H1 (cell line): ENCODE data around the gene C15orf40. TPM values are rescaled to one million over a fixed set of nuclear protein-coding genes. Genes with fewer than 3 reads are reported as not detected.

Experiments used
- CTCF ChIA-PET: fragments of 300-600 bp; sonication (Branson Sonifier 250); formaldehyde crosslinking; loops from one replicate; lab custom pipeline; 2021; ENCODE audit not compliant: partially characterized antibody; lab: Charles Lee
- POLR2A ChIA-PET: fragments of 300-600 bp; sonication (Branson Sonifier 250); formaldehyde crosslinking; loops from one replicate; lab custom pipeline; 2021; ENCODE audit warnings: inconsistent platforms; ENCODE audit not compliant: partially characterized antibody; lab: Charles Lee
- DNase-seq, 2 experiments: peaks; one replicate each; pipeline versions ENCODE4 v3.0.0 to v3.0.0-alpha.2; 2010 to 2022; ENCODE audit warnings: low spot score in 2 of 2, low read depth in 1 of 2, mixed read lengths in 1 of 2
- FAIRE-seq: peaks from 2 replicates; lab custom pipeline; 2011; peaks lifted over from hg19 to GRCh38; lab: Jason Lieb, UNC
- H2AFZ ChIP-seq: 2 replicates; pipeline ENCODE4 v1.8.1; 2012; ENCODE audit warnings: low read length, inconsistent platforms
- H2AK5ac ChIP-seq: 2 replicates; pipeline ENCODE4 v1.6.1; 2013; ENCODE audit warnings: low read depth, low read length
- H2BK120ac ChIP-seq: replicated peaks from 2 replicates; pipeline ENCODE3; 2013; ENCODE audit warnings: low read depth, low read length, inconsistent platforms
- H2BK12ac ChIP-seq: 2 replicates; pipeline ENCODE4 v1.6.1; 2013; ENCODE audit warnings: low read depth, low read length
- H2BK15ac ChIP-seq: 2 replicates; pipeline ENCODE4 v1.6.1; 2013; ENCODE audit warnings: low read length
- H2BK20ac ChIP-seq: 2 replicates; pipeline ENCODE4 v1.6.1; 2013; ENCODE audit warnings: low read length
- H2BK5ac ChIP-seq: 2 replicates; pipeline ENCODE4 v1.6.1; 2013; ENCODE audit warnings: low read depth, low read length
- H3K14ac ChIP-seq: 2 replicates; pipeline ENCODE4 v1.6.1; 2013; ENCODE audit warnings: inconsistent platforms; ENCODE audit not compliant: insufficient read length
- H3K18ac ChIP-seq: 2 replicates; pipeline ENCODE4 v1.6.1; 2013; ENCODE audit warnings: low read length; ENCODE audit errors: extremely low read depth
- H3K23ac ChIP-seq: 2 replicates; pipeline ENCODE4 v1.6.1; 2013; ENCODE audit warnings: inconsistent platforms; ENCODE audit not compliant: insufficient read length
- H3K23me2 ChIP-seq: 2 replicates; pipeline ENCODE4 v1.6.1; 2013; ENCODE audit warnings: low read depth, low read length
- H3K27ac ChIP-seq: 2 replicates; pipeline ENCODE4 v1.6.1; 2011; ENCODE audit warnings: low read depth, low read length, inconsistent platforms
- H3K27me3 ChIP-seq, 4 experiments: replicated peaks in 1 of 4; 1 replicate in 1 of 4; 2 replicates in 3 of 4; pipeline versions ENCODE4 v1.6.1 to v1.8.1; 2011 to 2013; ENCODE audit warnings: low read length in 3 of 4, mild to moderate bottlenecking in 3 of 4, inconsistent platforms in 2 of 4, mixed read lengths in 2 of 4, moderate library complexity in 1 of 4; ENCODE audit not compliant: control insufficient read depth in 3 of 4, insufficient read depth in 3 of 4; ENCODE audit errors: extremely low read depth in 1 of 4
- H3K36me3 ChIP-seq, 4 experiments: 2 replicates each; pipeline versions ENCODE4 v1.6.1 to v1.8.1; 2011 to 2013; ENCODE audit warnings: mild to moderate bottlenecking in 4 of 4, low read length in 3 of 4, moderate library complexity in 2 of 4, control low read depth in 1 of 4, inconsistent platforms in 1 of 4; ENCODE audit not compliant: insufficient read depth in 4 of 4, control insufficient read depth in 2 of 4
- H3K4ac ChIP-seq: replicated peaks from 2 replicates; pipeline ENCODE3; 2013; ENCODE audit warnings: low read length, low read depth, mixed read lengths, inconsistent platforms; ENCODE audit not compliant: insufficient read length
- H3K4me1 ChIP-seq, 4 experiments: replicated peaks in 1 of 4; 1 replicate in 1 of 4; 2 replicates in 3 of 4; pipeline versions ENCODE4 v1.6.1 to v1.8.1; 2011 to 2013; ENCODE audit warnings: low read length in 3 of 4, inconsistent platforms in 2 of 4, mixed read lengths in 1 of 4; ENCODE audit not compliant: insufficient read depth in 4 of 4, control insufficient read depth in 3 of 4
- H3K4me2 ChIP-seq, 2 experiments: 2 replicates each; pipeline versions ENCODE4 v1.6.1 to v1.8.1; 2011 to 2013; ENCODE audit warnings: low read depth in 2 of 2, low read length in 2 of 2, control low read depth in 1 of 2, inconsistent platforms in 1 of 2, mild to moderate bottlenecking in 1 of 2; ENCODE audit not compliant: insufficient read depth in 1 of 2
- H3K4me3 ChIP-seq, 4 experiments: fragments of 200-600, 300-600 bp in 1 of 4; sonication (generic), shearing (Covaris generic), sonication (Bioruptor Twin) in 1 of 4; 2 replicates each; pipeline versions ENCODE4 v1.5.1 to v1.8.1; 2011 to 2016; ENCODE audit warnings: low read length in 4 of 4, low read depth in 3 of 4, control low read depth in 2 of 4, inconsistent platforms in 2 of 4, mild to moderate bottlenecking in 2 of 4, mixed read lengths in 1 of 4, moderate library complexity in 1 of 4; ENCODE audit not compliant: insufficient read depth in 2 of 4; ENCODE audit errors: extremely low read depth in 1 of 4
- H3K56ac ChIP-seq: replicated peaks from 2 replicates; pipeline ENCODE3; 2013; ENCODE audit warnings: low read depth, mild to moderate bottlenecking, mixed read lengths, low read length, inconsistent platforms; ENCODE audit not compliant: insufficient read length
- H3K79me1 ChIP-seq: 2 replicates; pipeline ENCODE4 v1.6.1; 2013; ENCODE audit warnings: low read depth, low read length, control low read depth
- H3K79me2 ChIP-seq, 2 experiments: 2 replicates each; pipeline versions ENCODE4 v1.6.1 to v1.8.1; 2012 to 2013; ENCODE audit warnings: low read length in 2 of 2, mild to moderate bottlenecking in 2 of 2, inconsistent platforms in 1 of 2; ENCODE audit not compliant: insufficient read depth in 2 of 2, control insufficient read depth in 1 of 2
- H3K9ac ChIP-seq, 4 experiments: replicated peaks in 1 of 4; 1 replicate in 1 of 4; 2 replicates in 3 of 4; pipeline versions ENCODE4 v1.6.1 to v1.8.1; 2011 to 2013; ENCODE audit warnings: low read depth in 3 of 4, low read length in 3 of 4, control low read depth in 2 of 4, mild to moderate bottlenecking in 2 of 4, moderate library complexity in 2 of 4, inconsistent platforms in 1 of 4; ENCODE audit errors: extremely low read depth in 1 of 4
- H3K9me3 ChIP-seq, 2 experiments: 2 replicates each; pipeline versions ENCODE4 v1.6.1 to v1.8.1; 2012 to 2013; ENCODE audit warnings: mild to moderate bottlenecking in 2 of 2, moderate library complexity in 2 of 2, control low read depth in 1 of 2, inconsistent platforms in 1 of 2, low read depth in 1 of 2, low read length in 1 of 2, mixed read lengths in 1 of 2; ENCODE audit not compliant: insufficient read depth in 2 of 2
- H4K20me1 ChIP-seq, 2 experiments: replicated peaks in 1 of 2; 2 replicates each; pipeline versions ENCODE3 to v1.8.1; 2011 to 2013; ENCODE audit warnings: inconsistent platforms in 2 of 2, low read length in 2 of 2, mild to moderate bottlenecking in 1 of 2; ENCODE audit not compliant: insufficient read depth in 2 of 2, control insufficient read depth in 1 of 2
- H4K5ac ChIP-seq: 2 replicates; pipeline ENCODE4 v1.6.1; 2013; ENCODE audit warnings: low read length, low read depth, mixed read lengths, inconsistent platforms; ENCODE audit not compliant: insufficient read length
- H4K8ac ChIP-seq: 2 replicates; pipeline ENCODE4 v1.8.0; 2013; ENCODE audit warnings: mild to moderate bottlenecking, moderate library complexity, low read length, inconsistent platforms; ENCODE audit not compliant: insufficient read depth; ENCODE audit errors: extremely low read depth
- H4K91ac ChIP-seq: replicated peaks from 2 replicates; pipeline ENCODE3; 2013; ENCODE audit warnings: low read length, mixed read lengths, inconsistent platforms; ENCODE audit not compliant: insufficient read length
- BACH1 ChIP-seq: IDR thresholded peaks from 2 replicates; pipeline ENCODE4 v1.6.1; 2012; ENCODE audit warnings: low read length, improper control_type of control experiment
- CBX8 ChIP-seq: fragments of 300-800, 300-1000 bp; sonication (generic); IDR thresholded peaks from 2 replicates; pipeline ENCODE4 v1.7.1; 2016; ENCODE audit warnings: low read depth, low read length, borderline replicate concordance
- CEBPB ChIP-seq: IDR thresholded peaks from 2 replicates; pipeline ENCODE4 v1.6.1; 2012; ENCODE audit warnings: low read depth, low read length
- FOSL1 ChIP-seq: IDR thresholded peaks from 2 replicates; pipeline ENCODE4 v1.6.1; 2011; ENCODE audit warnings: mild to moderate bottlenecking, low read depth, low read length, moderate library complexity; ENCODE audit not compliant: insufficient read depth
- GABPA ChIP-seq: IDR thresholded peaks from 2 replicates; pipeline ENCODE4 v1.6.1; 2011; ENCODE audit warnings: mild to moderate bottlenecking, low read length, moderate library complexity, borderline replicate concordance; ENCODE audit not compliant: insufficient read depth
- RFX5 ChIP-seq: IDR thresholded peaks from 2 replicates; pipeline ENCODE4 v1.6.1; 2011; ENCODE audit warnings: low read depth, low read length, improper control_type of control experiment, borderline replicate concordance
- SAP30 ChIP-seq: fragments of 300-600 bp; sonication (generic); IDR thresholded peaks from 2 replicates; pipeline ENCODE4 v1.7.1; 2012; ENCODE audit warnings: low read length, moderate library complexity, mild to moderate bottlenecking, inconsistent platforms; ENCODE audit not compliant: insufficient read depth, insufficient replicate concordance
- SP4 ChIP-seq: IDR thresholded peaks from 2 replicates; pipeline ENCODE4 v1.6.1; 2012; ENCODE audit warnings: low read length, inconsistent platforms
- TAF7 ChIP-seq: optimal IDR thresholded peaks from 2 replicates; pipeline ENCODE3; 2011; ENCODE audit warnings: low read depth, mild to moderate bottlenecking, inconsistent platforms, low read length, moderate library complexity, borderline replicate concordance
- WGBS, 2 experiments: shearing (Covaris generic) in 1 of 2; methylation state at CpG; one replicate each; pipeline versions ENCODE4 v1.1.6 to v1.1.7; 2013 to 2015; ENCODE audit warnings: low lambda C conversion rate in 2 of 2, mixed read lengths in 2 of 2, inconsistent platforms in 1 of 2, low coverage in 1 of 2, missing lambda C conversion rate in 1 of 2; ENCODE audit not compliant: insufficient replicate concordance in 2 of 2, insufficient coverage in 1 of 2, insufficient read length in 1 of 2; ENCODE audit errors: extremely low coverage in 1 of 2, missing lambda C conversion rate in 1 of 2; 5-methylcytosine and 5-hydroxymethylcytosine counted together
- polyA plus RNA-seq, 7 experiments: library from polyadenylated mRNA; depleted of rRNA in 3 of 7; stranded (reverse) in 5 of 7; unstranded in 2 of 7; fragments of >200 nt in 5 of 7; fragments of 200-250 nt in 2 of 7; gene quantifications; 1 replicate in 5 of 7; 2 replicates in 1 of 7; 4 replicates in 1 of 7; pipeline versions ENCODE4 v1.2.1 to v1.2.3, GENCODE V29; 2011 to 2013; ENCODE audit warnings: missing spikeins in 2 of 7, mixed read lengths in 2 of 7
- total RNA-seq: library from RNA; stranded (reverse); fragmentation: NEBNext Ultra II Directional; extraction: Animal tissue kit (Norgen Biotek cat#: 25700); gene quantifications from 2 replicates; pipeline ENCODE4 v1.2.1, GENCODE V29; 2021
- TF ChIP-seq, protein P1 (sequence below): IDR thresholded peaks from 2 replicates; pipeline ENCODE4 v1.6.1; 2012; ENCODE audit warnings: inconsistent platforms

C15orf40 gene
- total and polyA plus RNA-seq, 2 of the 8 experiments (the other 6 are each of a cell fraction or from before 2014, with no cell fraction given): 10.7 TPM

DNA sequence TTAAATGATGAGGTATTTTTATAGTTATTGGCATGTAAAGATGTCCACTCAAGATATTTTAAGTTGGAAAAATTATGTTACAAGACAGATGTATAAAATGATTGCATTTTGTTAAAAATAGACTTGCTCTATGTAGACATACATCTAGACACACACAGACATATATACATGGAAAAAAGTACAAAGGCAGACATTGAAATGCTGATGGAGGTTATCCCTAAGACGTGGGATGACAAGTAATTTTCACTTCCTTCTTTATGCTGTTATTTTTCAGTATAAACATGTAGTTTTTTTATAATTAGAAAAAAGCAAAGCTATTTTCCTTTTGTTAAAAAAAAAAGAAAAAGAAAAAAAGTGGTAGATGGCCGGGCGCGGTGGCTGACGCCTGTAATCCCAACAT is 66.1 kb downstream of the C15orf40 start:
- no peak overlapping the region for H3K18ac ChIP-seq
- no peak overlapping the region for H3K14ac ChIP-seq
- DNase-seq (no peak), FAIRE-seq (no peak)
- H3K56ac ChIP-seq: no peak overlapping the region
- no peaks in the 10 kb centered on the region for H3K9me3 ChIP-seq
- H2AFZ ChIP-seq: no peak overlapping the region
- H2BK120ac ChIP-seq: no peak overlapping the region
- ChIA-PET CTCF (interaction anchor here (0.8 to 2.4 kb wide), 3 partner anchors 12 to 24 kb away, joined by 3 to 7 read pairs (median 5); no protein-coding TSS in a partner anchor), POLR2A (no interaction called here)
- no peaks in the 10 kb centered on the region for H3K36me3 ChIP-seq
- H3K27me3 ChIP-seq: no peaks in the 10 kb centered on the region
- no peak overlapping the region for H2BK20ac ChIP-seq
- peaks cover 0 to 2% of the 10 kb centered on the region in 2 experiments for H4K20me1 ChIP-seq
- no peak overlapping the region for H3K4ac ChIP-seq
- H2BK12ac ChIP-seq: no peak overlapping the region
- no peak overlapping the region for H4K8ac ChIP-seq
- no peak overlapping the region for H2BK15ac ChIP-seq
- no peak overlapping the region for H3K4me2 ChIP-seq
- H3K27ac ChIP-seq: no peak overlapping the region
- 93% methylated on average over 5 of the region's 5 CpGs; no CpG with 5 or more reads in 1 of the 2 experiments for WGBS, 2 experiments
- no peak overlapping the region for H4K91ac ChIP-seq
- H4K5ac ChIP-seq: no peak overlapping the region
- H3K23me2 ChIP-seq: no peaks in the 10 kb centered on the region
- H3K9ac ChIP-seq: no peak overlapping the region
- no peak overlapping the region for H3K23ac ChIP-seq
- H2AK5ac ChIP-seq: no peak overlapping the region
- H2BK5ac ChIP-seq: no peak overlapping the region
- H3K4me1 ChIP-seq: no peaks in the 10 kb centered on the region
- no peak overlapping the region for H3K4me3 ChIP-seq
- no peaks in the 10 kb centered on the region for H3K79me2 ChIP-seq
- no peaks in the 10 kb centered on the region for H3K79me1 ChIP-seq
- TF ChIP-seq RFX5: no peak
- no peak for TF ChIP-seq TAF7
- TF ChIP-seq GABPA: no peak
- TF ChIP-seq BACH1: no peak
- TF ChIP-seq SAP30: no peak
- TF ChIP-seq, protein P1, sequence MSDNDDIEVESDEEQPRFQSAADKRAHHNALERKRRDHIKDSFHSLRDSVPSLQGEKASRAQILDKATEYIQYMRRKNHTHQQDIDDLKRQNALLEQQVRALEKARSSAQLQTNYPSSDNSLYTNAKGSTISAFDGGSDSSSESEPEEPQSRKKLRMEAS: no peak
- TF ChIP-seq SP4: no peak
- no peak for TF ChIP-seq FOSL1
- no peak for TF ChIP-seq CBX8
- TF ChIP-seq CEBPB: no peak
